NCI-H526 treated with DMSO at 0.1 percent for 48 hours (cell line): Measurements from ENCODE around the gene GORAB.

Source experiments
- DNase-seq: peaks from one replicate; lab custom pipeline; 2025; lab: John Stamatoyannopoulos, UW

The GORAB gene

GRCh38 chr1:170592591-170593111 is 60.7 kb downstream of the GORAB start:
- DNase-seq: no peak

- no peak for DNase-seq
Observed at GRCh38 chr1:170593173-170594011, 61.4 kb downstream of the GORAB start.

- DNase-seq: no peak
Observed at GRCh38 chr1:170594066-170594626, 62.2 kb downstream of the GORAB start.

- DNase-seq: no peak
Observed at GRCh38 chr1:170596701-170597100, 64.7 kb downstream of the GORAB start.

GRCh38 chr1:170598618-170599017 is 66.7 kb downstream of the GORAB start:
- no peak for DNase-seq

DNA sequence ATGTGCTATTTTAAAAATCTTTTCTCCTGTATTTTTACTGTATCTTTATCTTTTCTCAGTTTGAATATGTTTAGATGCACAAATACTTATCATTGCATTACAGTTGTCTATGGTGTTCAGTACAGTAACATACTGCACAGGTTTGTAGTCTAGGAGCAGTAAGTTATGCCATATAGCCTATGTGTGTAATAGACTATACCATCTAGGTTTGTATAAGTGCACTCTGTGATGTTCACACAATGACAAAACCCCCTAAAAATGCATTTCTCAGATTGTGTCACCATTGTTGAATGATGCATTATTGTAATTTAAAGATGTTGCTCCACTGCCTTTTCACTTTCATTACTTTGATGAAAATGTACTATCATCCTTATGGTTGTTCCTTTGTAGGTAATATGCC is 67.1 kb downstream of the GORAB start:
- no peak for DNase-seq

GRCh38 chr1:170601866-170602265 is 69.9 kb downstream of the GORAB start:
- DNase-seq: no peak
